Stimulated activated CD4-positive, alpha-beta T cell treated with anti-CD3 and anti-CD28 coated beads, Interleukin-4, amount 100 ng/mL, for 48 hours (primary cell): ENCODE results near the gene WFDC10A.
"Not testable (repeated sequence)": the region's sequence is repeated elsewhere in the genome, so short reads cannot be mapped to it uniquely, and the experiment has no call there.

Source experiments
- DNase-seq, 2 donors: peaks; one replicate each; pipeline ENCODE4 v3.0.0-alpha.2; 2020; ENCODE audit warnings: low read depth in 2 of 2

The WFDC10A gene

GRCh38 chr20:45647441-45648050, 18.0 kb downstream of the WFDC10A start:
- DNase-seq, result no peak

- DNase-seq, result no peak
Measured at GRCh38 chr20:45649312-45649863, 19.8 kb downstream of the WFDC10A start.

GRCh38 chr20:45651726-45652125, 22.2 kb downstream of the WFDC10A start:
- not testable (repeated sequence) for DNase-seq

GRCh38 chr20:45657038-45657437, 27.5 kb downstream of the WFDC10A start:
- not testable (repeated sequence) for DNase-seq

- no peak for DNase-seq
Measured at GRCh38 chr20:45670139-45670538, 40.6 kb downstream of the WFDC10A start, which contains the start of gene WFDC11. WFDC11 (minus strand) TSS chr20:45670239; CDS start chr20:45650600, 19,639 bp downstream.

- DNase-seq, result no peak
Measured at GRCh38 chr20:45672765-45673164, 43.2 kb downstream of the WFDC10A start.

- DNase-seq, result no peak
Measured at GRCh38 chr20:45679650-45680049, 50.1 kb downstream of the WFDC10A start.
